Natural killer cell (primary cell): ENCODE measurements around the gene CHPF. TPM values are rescaled to one million over a fixed set of nuclear protein-coding genes. Genes with fewer than 3 reads are reported as not detected.
A peak's percentile ranks its signal among the peaks of the same experiment; 100 is the strongest.

Experiments used
- ATAC-seq, 3 donors: fragments of 150-1000 bp in 2 of 3; fragments of 200-7000 bp in 1 of 3; cut with Tn5 transposase; 1 replicate in 1 of 3; 2 replicates in 2 of 3; pipeline ENCODE4 v1.10.0; 2021; ENCODE audit warnings: mild to moderate bottlenecking in 2 of 3, moderate library complexity in 2 of 3
- DNase-seq, 2 donors: peaks; one replicate each; pipeline versions ENCODE4 v3.0.0 to v3.0.0-alpha.2; 2013 to 2021; ENCODE audit warnings: mixed read lengths in 1 of 2
- H3K27ac ChIP-seq: one replicate; pipeline ENCODE4 v1.5.1; 2013; ENCODE audit warnings: mild to moderate bottlenecking, low read length
- H3K27me3 ChIP-seq: one replicate; pipeline ENCODE4 v1.6.1; 2013; ENCODE audit warnings: low read length; ENCODE audit not compliant: control insufficient read depth, insufficient read depth
- H3K36me3 ChIP-seq: one replicate; pipeline ENCODE4 v1.6.1; 2013; ENCODE audit warnings: low read length; ENCODE audit not compliant: control insufficient read depth, insufficient read depth
- H3K4me1 ChIP-seq: one replicate; pipeline ENCODE4 v1.6.1; 2013; ENCODE audit warnings: low read length; ENCODE audit not compliant: control insufficient read depth, insufficient read depth
- H3K4me3 ChIP-seq: one replicate; pipeline ENCODE4 v1.5.1; 2013; ENCODE audit warnings: low read length
- H3K9me3 ChIP-seq: one replicate; pipeline ENCODE4 v1.6.1; 2013; ENCODE audit warnings: low read length; ENCODE audit not compliant: control insufficient read depth, insufficient read depth
- H3K27ac Mint-ChIP-seq, 2 donors: one replicate each; pipeline ENCODE4 v1.8.0; 2022; ENCODE audit warnings: mild to moderate bottlenecking in 2 of 2, mixed read lengths in 2 of 2, moderate library complexity in 1 of 2
- H3K27me3 Mint-ChIP-seq, 2 donors: one replicate each; pipeline ENCODE4 v1.8.0; 2022; ENCODE audit warnings: low read depth in 2 of 2, mixed read lengths in 2 of 2
- H3K36me3 Mint-ChIP-seq: one replicate; pipeline ENCODE4 v1.8.0; 2022; ENCODE audit warnings: mixed read lengths
- H3K4me1 Mint-ChIP-seq, 2 donors: one replicate each; pipeline ENCODE4 v1.8.0; 2022; ENCODE audit warnings: mixed read lengths in 2 of 2
- H3K4me3 Mint-ChIP-seq: one replicate; pipeline ENCODE4 v1.8.0; 2022; ENCODE audit warnings: mild to moderate bottlenecking, moderate library complexity, mixed read lengths
- H3K9me3 Mint-ChIP-seq, 2 donors: one replicate each; pipeline ENCODE4 v1.8.0; 2022; ENCODE audit warnings: mixed read lengths in 2 of 2
- WGBS: methylation state at CpG from one replicate; pipeline ENCODE4 v1.1.7; 2013; ENCODE audit warnings: missing lambda C conversion rate; ENCODE audit not compliant: insufficient coverage; 5-methylcytosine and 5-hydroxymethylcytosine counted together
- intact Hi-C: fragments of 100-400 bp; cut with micrococcal nuclease; formaldehyde crosslinking; loops from one replicate; pipeline ENCODE4 v1.14.2; 2022
- total RNA-seq, 4 donors: library from RNA; stranded (reverse); fragments of 120-200 nt in 1 of 4; gene quantifications; one replicate each; pipeline versions ENCODE4 v1.2.3 to v1.2.4, GENCODE V29; 2013 to 2022
- TF ChIP-seq, protein P1 (sequence below): fragments of 200-600 bp; IDR thresholded peaks from one replicate; pipeline ENCODE4 v1.8.0; 2022; ENCODE audit warnings: antibody characterized with exemption

The CHPF gene
- total RNA-seq, 3 donors from 2014 or later (not counting 1 experiment from before 2014, with no cell fraction given), result 9.6 to 19.2 (median 12.7) TPM

DNA sequence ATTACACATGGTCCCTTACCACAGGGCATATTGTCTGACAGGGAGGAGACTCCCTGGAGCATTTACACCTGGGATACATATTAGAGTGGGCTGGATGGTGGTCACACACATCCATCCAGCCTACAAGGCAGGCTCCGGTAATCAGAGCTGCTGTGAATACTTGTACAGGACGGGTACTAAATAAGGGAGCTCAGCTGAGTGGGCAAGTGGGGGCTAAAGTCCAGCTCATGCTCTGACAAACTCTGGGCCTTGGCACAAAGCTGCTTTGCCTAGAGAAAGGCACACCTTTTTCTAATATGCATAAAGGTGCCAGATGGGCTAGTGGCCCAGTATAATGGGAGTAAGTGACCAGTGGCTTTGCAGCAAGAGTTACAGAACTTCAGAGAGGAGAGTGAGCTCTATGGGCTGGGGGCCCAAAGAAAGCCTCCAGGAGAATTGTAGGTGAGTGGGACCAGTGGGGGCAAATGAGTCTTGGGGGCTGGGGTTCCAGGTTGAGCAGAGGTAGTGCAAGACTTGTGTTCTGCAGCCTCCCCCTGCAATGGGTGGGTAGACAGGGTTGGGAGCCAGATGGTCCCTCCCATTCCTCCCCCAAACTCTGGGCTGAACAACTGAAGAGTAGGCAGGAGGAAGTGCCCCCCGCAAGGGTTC is 1.8 kb upstream of the CHPF start:
- peak overlapping the region in 1 of 2 donors; percentile 84 for H3K27ac Mint-ChIP-seq
- 89% methylated on average over 3 of the region's 3 CpGs for WGBS
- Histone ChIP-seq H3K36me3 (no peaks in the 10 kb centered on the region), H3K27ac (no peak overlapping the region), H3K27me3 (no peaks in the 10 kb centered on the region), H3K4me1 (peaks cover 29% of the 10 kb centered on the region), H3K9me3 (no peaks in the 10 kb centered on the region), H3K4me3 (no peak overlapping the region)
- no peaks in the 10 kb centered on the region for H3K36me3 Mint-ChIP-seq
- peaks cover 30% of the 10 kb centered on the region in 2 donors for H3K4me1 Mint-ChIP-seq
- peak overlapping the region; percentile 85 for H3K4me3 Mint-ChIP-seq
- intact Hi-C loops, result no loop called here
- ATAC-seq, result no peak
- TF ChIP-seq, protein P1, sequence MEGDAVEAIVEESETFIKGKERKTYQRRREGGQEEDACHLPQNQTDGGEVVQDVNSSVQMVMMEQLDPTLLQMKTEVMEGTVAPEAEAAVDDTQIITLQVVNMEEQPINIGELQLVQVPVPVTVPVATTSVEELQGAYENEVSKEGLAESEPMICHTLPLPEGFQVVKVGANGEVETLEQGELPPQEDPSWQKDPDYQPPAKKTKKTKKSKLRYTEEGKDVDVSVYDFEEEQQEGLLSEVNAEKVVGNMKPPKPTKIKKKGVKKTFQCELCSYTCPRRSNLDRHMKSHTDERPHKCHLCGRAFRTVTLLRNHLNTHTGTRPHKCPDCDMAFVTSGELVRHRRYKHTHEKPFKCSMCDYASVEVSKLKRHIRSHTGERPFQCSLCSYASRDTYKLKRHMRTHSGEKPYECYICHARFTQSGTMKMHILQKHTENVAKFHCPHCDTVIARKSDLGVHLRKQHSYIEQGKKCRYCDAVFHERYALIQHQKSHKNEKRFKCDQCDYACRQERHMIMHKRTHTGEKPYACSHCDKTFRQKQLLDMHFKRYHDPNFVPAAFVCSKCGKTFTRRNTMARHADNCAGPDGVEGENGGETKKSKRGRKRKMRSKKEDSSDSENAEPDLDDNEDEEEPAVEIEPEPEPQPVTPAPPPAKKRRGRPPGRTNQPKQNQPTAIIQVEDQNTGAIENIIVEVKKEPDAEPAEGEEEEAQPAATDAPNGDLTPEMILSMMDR, result no peak
- DNase-seq, result no peak
- no peaks in the 10 kb centered on the region for H3K9me3 Mint-ChIP-seq
- peaks cover 6 to 29% of the 10 kb centered on the region in 2 donors for H3K27me3 Mint-ChIP-seq

DNA sequence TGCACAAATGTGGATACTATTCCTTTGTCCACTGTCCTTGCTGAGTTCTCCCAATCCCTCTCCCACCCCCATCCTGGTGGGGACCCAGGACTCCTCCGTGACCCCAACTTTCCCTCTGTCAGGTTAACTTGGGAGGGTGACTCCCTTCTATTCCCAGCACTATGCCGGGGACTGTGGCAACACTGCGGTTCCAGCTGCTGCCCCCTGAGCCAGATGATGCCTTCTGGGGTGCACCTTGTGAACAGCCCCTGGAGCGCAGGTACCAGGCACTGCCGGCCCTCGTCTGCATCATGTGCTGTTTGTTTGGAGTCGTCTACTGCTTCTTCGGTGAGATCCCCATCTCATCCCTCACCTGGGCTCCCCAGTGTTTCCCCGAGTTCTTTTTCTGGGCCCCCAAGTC is 958 bp upstream of the CHPF start:
- peak overlapping the region; percentile 84 to 85 for H3K27ac Mint-ChIP-seq
- Histone ChIP-seq H3K4me1 (peaks cover 29% of the 10 kb centered on the region), H3K36me3 (no peaks in the 10 kb centered on the region), H3K27me3 (no peaks in the 10 kb centered on the region), H3K9me3 (no peaks in the 10 kb centered on the region), H3K4me3 (no peak overlapping the region), H3K27ac (no peak overlapping the region)
- DNase-seq, result no peak
- peaks cover 6 to 29% of the 10 kb centered on the region in 2 donors for H3K27me3 Mint-ChIP-seq
- no peaks in the 10 kb centered on the region for H3K36me3 Mint-ChIP-seq
- H3K4me1 Mint-ChIP-seq, result peaks cover 30% of the 10 kb centered on the region in 2 donors
- TF ChIP-seq, protein P1, result no peak
- intact Hi-C loops, result loop anchor here (1.0 kb wide), 1 partner anchor 8 kb away; no protein-coding TSS in a partner anchor
- peak overlapping the region; percentile 85 for H3K4me3 Mint-ChIP-seq
- ATAC-seq, result no peak
- WGBS, result 46% methylated on average over 9 of the region's 9 CpGs
- H3K9me3 Mint-ChIP-seq, result no peaks in the 10 kb centered on the region

DNA sequence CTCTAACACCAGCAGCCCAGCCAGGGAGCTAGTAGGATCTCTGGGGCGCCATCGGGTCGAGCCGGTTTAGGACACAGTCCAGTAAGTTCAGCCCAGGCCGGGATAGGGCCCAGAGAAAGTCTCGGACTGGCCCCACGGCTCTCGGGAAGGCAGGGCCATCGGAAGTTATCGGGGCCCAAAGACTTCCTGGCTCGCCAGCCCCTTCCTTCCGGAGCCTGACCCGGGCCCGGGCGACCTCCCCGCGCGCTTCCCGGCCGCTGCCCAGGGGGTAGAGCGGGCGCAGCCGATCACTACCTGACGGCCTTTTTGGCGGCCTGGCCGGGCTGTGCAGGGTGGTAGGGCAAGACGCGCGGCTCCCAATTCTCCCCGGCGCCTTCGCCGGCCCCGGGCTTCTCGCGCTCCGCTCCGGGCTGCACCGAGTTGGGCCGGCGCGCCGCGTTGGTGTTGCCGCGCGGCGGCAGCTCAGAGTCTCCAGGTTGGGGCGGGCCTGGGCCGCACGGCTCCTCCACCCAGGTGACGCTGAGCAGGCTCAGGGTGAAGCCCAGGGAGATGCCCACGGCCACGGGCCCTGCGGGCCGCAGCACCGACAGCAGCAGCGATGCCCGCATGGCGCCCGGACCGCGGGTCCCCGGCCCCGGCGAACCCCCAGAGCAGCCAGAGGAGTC is 546 bp downstream of the CHPF start:
- Mint-ChIP-seq H3K36me3 (no peaks in the 10 kb centered on the region), H3K27ac (peak overlapping the region; percentile 84 to 85), H3K4me1 (peaks cover 30 to 34% of the 10 kb centered on the region in 2 donors), H3K9me3 (no peaks in the 10 kb centered on the region), H3K4me3 (peak overlapping the region; percentile 90), H3K27me3 (peaks cover 6 to 18% of the 10 kb centered on the region in 2 donors)
- Histone ChIP-seq H3K4me1 (peaks cover 29% of the 10 kb centered on the region), H3K4me3 (peak overlapping the region; percentile 64), H3K36me3 (no peaks in the 10 kb centered on the region), H3K27ac (peak overlapping the region; percentile 86), H3K9me3 (no peaks in the 10 kb centered on the region), H3K27me3 (no peaks in the 10 kb centered on the region)
- under 1% methylated on average over 66 of the region's 66 CpGs for WGBS
- TF ChIP-seq, protein P1, result no peak
- peak; percentile 30 to 42 (median 41) for ATAC-seq
- no peak for DNase-seq
- intact Hi-C loops, result no loop called here
